HG03565 (cell line): Measurements from ENCODE around the gene APOO.

Experiments used
- ATAC-seq: cut with Tn5 transposase; IDR thresholded peaks from one replicate; pipeline ENCODE4 v1.9.1; 2021; ENCODE audit warnings: mild to moderate bottlenecking, moderate library complexity; ENCODE audit not compliant: unreplicated experiment

The APOO gene

DNA sequence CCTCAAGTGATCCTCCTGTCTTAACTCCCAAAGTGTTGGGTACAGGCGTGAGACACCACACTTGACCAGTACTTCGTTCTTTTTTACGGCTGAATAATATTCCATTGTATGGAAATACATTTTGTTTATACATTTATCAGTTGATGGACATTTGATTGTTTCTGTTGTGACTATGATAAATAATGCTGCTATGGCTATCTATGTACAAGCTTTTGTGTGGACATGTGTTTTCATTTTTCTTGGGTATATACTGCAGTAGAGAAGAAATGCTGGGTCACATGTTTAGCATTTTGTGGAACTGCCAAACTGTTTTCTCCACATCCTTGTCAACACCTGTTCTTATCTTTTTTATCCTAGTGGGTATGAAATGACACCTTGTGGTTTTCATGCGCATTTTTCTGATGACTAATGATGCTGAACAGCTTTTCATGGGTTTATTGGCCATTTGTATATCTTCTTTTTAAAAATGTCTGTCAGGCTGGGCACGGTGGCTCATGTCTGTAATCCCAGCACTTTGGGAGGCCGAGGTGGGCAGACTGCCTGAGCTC lies 87.4 kb downstream of the APOO start:
- no peak for ATAC-seq

DNA sequence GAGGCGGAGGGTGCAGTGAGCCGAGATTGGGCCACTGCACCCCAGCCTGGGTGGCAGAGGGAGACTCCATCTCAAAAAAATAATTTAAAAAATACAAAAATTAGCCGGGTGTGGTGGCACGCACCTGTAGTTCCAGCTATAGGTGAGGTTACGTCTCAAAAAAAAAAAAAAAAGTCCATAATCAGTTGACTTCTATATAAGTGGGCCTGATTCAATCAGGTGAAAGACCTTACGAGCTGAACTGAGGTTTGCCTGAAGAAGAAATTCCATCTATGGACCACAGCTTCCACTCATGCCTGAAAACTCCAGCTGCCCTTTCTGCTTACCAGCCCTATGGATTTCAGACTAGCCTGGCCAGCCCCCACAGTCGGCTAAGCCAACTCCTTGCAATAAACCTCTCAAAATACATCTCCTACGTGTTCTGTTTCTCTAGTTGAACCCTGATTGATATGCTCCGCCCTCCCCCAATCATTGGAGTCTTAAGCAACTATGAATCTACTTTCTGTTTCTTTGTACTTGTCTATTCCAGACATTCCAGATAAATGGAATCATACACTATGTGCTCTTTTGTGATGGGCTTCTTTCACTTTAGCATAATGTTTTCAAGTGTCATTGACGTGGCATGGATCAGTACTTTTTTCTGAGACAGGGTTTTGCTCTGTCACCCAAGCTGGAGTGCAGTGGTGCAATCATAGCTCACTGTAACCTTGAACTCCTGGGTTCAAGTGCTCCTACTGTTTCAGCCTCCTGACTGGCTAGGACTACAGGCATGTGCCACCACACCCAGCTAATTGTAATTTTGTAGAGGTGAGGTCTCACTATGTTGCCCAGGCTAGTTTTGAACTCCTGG lies 88.1 kb downstream of the APOO start:
- ATAC-seq, result no peak

DNA sequence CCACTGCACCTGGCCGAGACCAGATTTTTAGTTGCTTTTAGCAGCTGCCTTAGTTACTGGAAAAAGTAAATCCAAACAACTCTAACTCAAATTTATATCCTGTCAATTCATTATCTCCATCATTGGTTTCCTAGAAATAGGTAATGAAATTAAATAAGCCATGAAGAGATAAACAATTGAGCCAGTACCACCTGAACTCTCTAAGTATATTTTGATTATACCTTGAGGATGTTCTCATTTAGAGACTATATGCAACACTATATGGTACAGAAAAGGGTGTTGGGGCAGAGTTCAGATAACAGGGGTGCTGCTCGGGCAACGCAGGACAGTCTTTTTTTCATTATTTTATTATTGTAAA lies 89.8 kb downstream of the APOO start:
- no peak for ATAC-seq

DNA sequence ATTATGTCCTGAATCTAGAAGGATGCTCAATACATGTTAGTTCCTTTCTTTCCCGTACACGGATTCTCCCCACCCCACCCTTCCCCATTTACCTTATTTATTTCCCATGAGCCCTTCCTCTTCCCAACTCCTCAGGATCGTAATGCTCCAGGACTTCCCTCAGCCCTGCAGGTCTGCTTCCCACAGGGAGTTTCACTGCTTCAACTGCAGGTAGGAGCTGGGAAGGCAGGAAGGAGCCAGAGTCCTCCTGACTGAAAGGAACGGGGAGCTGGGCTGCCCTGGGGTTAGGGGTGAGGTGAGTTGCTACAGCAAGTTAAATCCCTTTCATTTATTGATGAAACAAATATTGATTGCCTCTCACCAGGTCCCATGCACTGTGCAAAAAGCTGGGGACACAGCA lies 91.6 kb downstream of the APOO start:
- no peak for ATAC-seq

DNA sequence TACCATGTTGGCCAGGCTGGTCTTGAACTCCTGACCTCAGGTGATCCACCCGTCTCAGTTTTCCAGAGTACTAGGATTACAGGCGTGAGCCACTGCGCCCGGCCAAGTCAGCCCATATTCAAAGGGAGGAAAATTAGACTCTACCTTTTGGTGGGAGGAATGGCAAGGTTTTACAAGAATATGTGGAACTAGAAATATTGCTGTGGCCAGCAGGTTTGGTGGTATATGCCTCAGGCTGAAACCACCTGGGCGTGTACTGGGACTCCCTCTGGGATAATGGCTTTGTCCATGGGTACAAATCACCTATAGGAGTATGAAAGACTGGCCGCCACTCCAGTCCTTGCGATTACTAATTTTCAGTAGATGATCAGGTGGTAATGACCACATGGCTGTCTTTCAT lies 92.4 kb downstream of the APOO start:
- ATAC-seq, result no peak

DNA sequence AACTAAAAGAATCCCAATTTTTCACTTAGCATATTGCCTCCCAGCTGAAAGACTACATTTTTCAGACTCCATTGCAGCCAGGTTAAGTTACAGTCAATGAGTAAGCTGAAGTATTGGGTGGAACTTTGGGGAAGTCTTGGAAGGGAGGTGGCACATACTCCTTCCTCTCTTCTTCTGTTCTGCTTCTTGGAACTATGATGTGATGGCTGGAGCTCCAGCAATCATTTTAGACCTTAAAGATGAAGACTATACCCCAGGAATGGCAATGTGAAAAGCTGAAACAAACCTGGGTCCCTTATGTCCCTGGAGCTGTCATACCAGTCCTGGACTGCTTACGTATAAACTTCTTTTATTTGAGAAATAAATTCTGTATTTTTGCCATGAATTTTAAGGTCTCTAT lies 93.9 kb downstream of the APOO start:
- no peak for ATAC-seq

DNA sequence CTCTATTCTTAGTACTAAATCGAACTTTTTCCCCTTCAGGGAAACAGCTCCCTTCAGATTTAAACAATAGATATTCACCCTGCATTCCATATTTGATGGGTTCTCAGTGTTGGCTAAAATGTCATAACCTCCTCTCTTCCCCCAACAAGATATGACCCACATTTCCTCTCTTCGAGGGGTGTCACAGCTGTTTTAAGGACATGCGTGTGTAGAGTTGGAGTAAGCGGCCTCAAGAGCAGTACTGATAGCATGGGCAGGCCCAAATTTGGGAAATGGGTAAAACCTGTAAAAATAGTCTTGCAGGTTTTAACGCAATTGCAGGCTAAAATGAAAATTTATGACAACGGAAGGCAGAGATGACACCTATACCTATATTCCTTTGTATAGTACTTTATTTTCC lies 96.1 kb downstream of the APOO start:
- no peak for ATAC-seq

DNA sequence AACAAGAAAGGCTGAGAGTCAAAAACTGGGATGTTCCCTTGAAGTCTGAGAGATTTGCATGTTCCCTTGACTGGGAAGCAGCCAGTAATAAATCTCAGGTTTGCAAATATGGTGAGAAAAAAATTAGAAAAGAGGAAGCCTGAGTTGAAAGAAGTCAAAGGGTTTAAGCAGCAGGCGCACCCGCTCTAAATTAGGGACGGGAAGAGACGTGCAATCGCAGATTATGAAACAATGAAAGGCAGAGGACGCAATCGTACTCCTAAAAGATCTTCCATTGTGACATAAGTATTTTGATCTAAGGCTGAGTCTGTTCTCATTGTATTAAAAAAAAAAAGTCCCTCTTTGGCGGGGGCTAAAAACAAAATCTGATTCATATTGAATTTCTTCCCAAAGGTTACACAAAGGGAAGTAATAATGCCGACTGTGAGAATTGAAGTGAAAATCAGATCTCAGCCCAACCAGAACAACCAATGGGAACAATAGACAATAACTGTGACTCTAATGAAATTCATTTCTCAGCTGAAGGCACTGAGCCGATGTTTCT lies 96.6 kb downstream of the APOO start:
- no peak for ATAC-seq

DNA sequence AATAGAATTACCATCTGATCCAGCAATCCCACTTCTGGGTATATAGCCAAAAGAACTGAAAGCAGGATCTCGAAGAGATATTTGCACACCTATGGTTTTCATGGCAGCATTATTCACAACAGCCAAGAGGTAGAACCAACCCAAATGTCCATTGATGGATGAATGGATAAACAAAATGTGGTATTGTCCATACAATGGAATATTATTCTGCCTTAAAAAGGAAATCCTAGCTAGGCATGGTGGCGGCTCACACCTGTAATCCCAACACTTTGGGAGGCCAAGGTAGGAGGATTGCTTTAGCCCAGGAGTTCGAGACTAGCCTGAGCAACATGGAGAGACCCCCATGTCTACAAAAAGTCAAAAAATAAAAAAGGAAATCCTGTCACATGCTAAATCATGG lies 97.5 kb downstream of the APOO start:
- ATAC-seq, result no peak

DNA sequence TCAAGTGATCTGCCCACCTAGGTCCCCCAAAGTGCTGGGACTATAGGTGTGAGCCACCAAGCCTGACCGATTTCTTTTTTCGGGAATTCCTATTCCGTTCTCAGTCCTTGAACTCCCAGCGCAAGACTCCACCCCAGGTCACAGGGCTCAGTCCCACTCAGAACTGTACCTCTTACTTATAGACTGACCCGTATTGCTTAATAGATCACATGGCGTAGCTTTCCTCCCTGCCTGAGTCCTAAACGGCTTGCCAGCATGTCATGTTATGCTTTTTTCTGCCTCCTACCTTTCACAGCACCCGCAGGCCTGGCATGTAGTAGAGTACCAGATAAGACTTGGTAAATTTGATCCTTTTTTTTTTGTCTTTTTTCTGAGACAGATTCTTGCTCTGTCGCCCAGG lies 102.3 kb downstream of the APOO start:
- ATAC-seq, result no peak

DNA sequence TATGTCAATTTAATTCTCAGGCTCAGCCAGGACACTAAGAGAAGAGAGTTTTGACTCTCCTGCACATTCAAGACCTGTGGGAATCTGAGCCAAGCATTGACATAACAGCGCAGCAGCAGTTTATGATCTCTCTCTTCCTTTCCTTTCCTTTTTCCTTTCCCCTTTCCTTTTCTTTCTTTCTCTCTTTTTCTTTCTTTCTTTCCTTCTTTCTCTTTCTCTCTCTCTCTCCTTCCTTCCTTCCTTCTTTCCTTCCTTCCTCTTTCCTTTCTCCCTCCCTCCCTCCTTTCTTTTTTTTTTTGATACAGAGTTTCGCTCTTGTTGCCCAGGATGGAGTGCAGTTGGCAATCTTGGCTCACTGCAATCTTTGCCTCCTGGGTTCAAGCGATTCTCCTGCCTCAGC lies 103.2 kb downstream of the APOO start:
- no peak for ATAC-seq

DNA sequence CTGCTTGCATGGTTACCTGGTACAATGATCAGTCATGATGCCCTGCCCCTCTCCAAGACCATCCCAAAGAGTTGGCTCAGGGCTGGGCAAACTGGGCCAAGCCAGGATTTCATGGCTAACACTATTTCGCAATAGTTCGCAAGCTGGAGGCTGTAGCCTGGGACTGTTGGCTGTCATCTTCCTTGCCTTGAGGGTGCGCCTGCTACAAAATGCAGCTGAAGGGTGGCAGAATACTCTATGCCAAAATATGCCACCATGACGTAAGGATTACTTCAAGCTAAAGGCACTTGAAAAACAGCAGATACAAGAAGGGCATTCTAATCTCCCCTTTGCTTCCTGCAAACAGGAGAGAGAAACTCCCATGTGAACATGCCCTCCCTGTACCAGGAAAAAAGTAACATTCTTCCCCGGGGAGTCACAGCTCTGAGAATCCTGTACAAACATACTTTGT lies 103.8 kb downstream of the APOO start:
- no peak for ATAC-seq

DNA sequence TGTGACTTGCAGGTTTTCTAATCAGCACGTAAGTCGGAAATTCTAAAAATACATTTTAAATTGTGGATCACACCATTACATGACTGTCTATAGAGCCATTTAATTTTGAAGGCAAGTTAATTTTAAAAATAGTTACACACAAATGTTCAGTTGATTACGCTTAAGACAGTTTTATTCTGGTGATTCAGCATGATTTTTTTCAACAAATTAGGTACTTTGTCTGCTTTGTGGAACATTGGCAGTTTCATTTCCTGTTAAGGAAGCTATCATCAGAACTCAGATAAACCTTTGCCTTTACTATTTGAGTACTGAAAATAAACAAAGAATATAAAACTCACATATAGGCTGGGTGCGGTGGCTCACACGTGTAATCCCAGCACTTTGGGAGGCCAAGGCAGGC lies 105.3 kb downstream of the APOO start:
- no peak for ATAC-seq

DNA sequence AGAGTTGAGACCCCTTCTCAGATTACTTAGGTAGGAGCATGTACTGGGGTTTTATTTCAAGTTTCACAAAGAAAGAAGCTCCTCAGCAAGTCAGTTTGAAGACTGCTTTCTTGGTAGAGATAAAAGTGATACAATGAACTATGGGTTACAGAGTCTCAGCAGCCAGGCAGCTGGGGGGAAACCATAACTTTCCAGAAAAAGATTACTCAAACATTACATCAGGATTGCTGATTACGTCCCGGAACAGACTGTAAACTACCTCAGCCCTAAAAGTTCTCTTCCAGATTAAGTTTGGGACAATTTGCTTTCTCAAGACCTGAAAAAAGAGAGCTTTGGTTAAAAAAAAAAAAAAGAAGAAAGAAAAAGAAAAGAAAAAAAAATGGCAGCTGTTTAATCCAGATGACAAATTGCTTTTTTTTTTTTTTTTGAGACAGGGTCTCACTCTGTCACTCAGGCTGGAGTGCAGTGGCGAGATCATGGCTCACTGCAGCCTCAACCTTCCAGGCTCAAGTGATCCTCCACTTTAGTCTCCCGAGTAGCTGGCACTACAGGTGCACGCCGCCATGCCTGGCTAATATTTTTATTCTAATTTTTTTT lies 108.2 kb downstream of the APOO start:
- no peak for ATAC-seq

DNA sequence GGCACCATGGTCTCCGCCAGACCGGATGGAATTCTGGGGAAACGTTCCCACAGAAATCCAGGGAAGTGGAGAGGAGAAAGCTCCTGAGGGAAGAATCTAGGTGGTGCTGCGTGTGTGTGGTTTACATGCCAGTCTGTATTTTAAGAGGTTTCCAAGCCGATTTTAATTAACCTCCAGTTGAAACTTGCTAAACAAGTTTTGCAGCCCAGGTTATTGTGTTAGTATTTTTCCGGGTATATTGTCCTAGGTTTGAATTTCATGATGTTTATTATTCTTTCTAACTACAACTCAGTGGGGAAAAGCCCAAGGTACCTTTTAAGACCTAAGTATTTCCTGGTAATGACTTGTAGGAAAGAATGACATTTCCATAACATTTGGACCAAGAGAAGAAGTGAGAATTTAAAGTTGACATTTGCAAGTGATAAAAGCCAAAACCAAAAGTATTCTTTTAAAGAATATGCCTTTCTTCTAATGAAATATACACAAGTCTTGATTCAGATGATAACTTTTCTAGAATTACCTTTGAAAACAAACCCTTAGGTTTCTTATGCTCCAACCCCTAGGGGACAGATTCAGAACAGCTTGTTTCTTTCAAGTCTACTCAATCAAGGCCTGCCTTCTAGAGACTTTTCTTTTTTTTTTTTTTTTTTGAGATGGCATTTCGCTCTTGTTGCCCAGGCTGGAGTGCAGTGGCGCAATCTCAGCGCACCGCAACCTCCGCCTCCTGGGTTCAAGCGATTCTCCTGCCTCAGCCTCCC lies 110.2 kb downstream of the APOO start:
- no peak for ATAC-seq

DNA sequence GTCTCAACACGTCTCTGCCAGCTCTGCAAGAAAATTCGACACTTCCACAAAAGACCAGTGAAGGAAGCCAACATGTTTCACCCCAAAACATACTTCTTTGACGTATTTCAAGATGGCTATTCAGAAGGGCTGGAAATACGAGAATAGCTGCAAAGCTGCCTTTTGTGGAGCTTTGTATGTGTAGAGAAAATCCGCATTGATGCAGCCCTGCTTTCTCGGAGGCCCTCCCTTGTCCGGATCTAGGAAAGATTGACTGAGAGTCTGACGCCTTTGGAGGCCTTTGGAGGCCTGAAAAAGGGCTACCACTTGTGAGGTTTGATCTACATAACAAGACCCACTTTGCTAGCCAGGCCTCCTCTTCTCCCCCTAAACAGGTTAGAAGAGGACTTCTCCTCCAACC lies 112.5 kb downstream of the APOO start:
- no peak for ATAC-seq

DNA sequence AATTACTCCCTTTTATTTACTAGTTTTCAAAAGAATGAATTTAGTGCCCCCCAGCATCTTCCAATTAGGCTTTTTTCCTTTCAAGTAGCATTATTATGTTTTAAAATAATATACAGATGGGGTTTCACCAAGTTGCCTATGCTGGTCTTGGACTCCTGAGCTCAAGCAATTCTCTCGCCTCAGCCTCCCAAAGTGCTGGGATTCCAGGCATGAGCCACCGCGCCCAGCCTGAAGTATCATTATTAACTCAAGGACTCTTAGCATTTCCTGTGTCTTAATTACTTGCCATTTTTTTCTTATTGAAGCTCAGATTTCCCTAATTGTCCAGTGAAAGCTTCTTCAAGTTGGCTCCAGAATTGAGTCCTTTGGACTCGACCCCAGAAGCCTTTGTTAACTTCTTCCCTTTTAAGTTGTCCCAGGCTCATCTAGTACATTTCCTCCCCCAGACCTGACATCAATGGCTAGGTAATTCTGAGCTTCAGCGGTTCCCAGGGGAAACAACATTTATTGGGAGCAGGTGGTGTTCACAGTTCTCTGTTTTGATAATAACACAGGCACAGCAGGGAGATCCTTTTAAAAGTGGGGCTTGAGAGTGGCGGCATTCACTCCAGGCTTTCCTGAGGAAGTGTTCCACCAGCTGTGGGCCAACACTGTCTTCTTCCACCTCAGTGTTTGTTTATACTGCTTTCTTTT lies 114.7 kb downstream of the APOO start:
- ATAC-seq, result no peak

DNA sequence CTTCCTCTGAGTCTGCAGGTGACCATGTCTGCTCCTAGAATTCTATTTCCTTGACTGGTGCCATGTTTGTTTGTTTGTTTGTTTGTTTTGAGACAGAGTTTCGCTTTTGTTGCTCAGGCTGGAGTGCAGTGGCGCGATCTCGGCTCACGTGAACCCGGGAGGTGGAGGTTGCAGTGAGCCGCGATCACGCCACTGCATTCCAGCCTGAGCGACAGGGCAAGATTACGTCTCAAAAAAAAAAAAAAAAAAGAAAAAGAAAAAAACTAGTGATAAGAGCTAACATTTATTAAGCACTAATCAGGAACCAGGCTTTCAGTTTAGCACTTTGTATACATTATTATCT lies 117.6 kb downstream of the APOO start:
- ATAC-seq, result no peak

DNA sequence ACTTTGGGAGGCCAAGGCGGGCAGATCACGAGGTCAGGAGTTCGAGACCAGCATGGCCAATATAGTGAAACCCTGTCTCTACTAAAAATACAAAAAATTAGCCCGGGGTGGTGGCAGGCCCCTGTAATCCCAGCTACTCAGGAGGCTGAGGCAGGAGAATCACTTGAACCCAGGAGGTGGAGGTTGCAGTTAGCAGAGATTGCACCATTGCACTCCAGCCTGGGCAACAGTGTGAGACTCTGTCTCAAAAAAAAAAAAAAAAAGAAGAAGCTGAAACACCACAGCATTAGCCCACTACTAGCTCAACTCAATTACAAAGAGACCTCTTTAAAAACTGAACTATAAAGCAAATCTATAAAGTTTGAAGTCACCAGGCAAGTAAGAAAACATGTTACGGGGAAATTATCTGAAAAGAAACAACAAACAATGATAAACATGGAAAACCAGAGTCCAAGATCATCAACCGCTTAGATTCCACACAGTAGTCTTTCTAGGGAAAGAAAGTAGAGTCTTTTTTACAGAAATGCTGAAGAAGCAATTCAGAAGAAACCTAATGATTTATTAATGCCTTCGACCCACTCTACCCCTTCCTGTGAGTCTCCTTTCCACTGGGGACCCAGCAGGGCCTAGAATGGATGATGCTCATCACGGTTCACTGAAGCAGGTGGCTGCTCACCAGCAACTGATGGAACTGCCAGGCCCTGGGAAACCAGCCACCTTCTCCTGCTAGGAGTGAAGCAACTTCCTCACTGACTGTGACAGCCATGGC lies 118.2 kb downstream of the APOO start:
- ATAC-seq, result no peak

DNA sequence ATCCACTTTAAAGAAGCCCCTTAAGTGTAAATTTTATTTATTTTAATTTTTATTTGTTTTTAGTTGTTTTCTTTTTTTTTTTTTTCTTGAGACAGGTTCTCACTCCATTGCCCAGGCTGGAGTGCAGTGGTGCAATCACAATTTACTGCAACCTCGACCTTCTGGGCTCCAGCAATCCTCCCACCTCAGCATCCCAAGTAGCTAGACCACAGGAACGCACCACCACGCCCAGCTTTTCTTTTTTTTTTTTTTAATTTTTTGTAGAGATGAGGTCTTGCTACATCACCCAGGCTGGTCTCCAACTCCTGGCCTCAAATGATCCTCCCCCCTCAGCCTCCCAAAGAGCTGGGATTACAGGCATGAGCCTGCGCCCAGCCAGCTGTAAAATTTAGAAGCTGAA lies 118.8 kb downstream of the APOO start:
- no peak for ATAC-seq
